Stomach (tissue), 4 donors: ENCODE measurements around the gene PTPRG.

ENCODE experiments used
- EP300 ChIP-seq: sonication (generic); formaldehyde crosslinking; IDR thresholded peaks from one replicate; pipeline ENCODE4 v1.6.1; 2017; ENCODE audit warnings: antibody characterized with exemption
- POLR2AphosphoS5 ChIP-seq, 3 donors: sonication (generic); formaldehyde crosslinking; IDR thresholded peaks; one replicate each; pipeline ENCODE4 v1.6.1; 2016; ENCODE audit warnings: antibody characterized with exemption in 3 of 3
- TF ChIP-seq, protein P1 (sequence below), 7 experiments: fragments of 450-650 bp in 4 of 7; fragments of 200-600 bp in 3 of 7; sonication (generic) in 3 of 7; IDR thresholded peaks; one replicate each; pipeline ENCODE4 v1.5.1; 2016 to 2019; ENCODE audit warnings: antibody characterized with exemption in 7 of 7, control low read depth in 2 of 7, mild to moderate bottlenecking in 1 of 7

GRCh38 chr3:62117903-62118548, 556.7 kb downstream of the PTPRG start:
- TF ChIP-seq, protein P1, sequence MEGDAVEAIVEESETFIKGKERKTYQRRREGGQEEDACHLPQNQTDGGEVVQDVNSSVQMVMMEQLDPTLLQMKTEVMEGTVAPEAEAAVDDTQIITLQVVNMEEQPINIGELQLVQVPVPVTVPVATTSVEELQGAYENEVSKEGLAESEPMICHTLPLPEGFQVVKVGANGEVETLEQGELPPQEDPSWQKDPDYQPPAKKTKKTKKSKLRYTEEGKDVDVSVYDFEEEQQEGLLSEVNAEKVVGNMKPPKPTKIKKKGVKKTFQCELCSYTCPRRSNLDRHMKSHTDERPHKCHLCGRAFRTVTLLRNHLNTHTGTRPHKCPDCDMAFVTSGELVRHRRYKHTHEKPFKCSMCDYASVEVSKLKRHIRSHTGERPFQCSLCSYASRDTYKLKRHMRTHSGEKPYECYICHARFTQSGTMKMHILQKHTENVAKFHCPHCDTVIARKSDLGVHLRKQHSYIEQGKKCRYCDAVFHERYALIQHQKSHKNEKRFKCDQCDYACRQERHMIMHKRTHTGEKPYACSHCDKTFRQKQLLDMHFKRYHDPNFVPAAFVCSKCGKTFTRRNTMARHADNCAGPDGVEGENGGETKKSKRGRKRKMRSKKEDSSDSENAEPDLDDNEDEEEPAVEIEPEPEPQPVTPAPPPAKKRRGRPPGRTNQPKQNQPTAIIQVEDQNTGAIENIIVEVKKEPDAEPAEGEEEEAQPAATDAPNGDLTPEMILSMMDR (IDR thresholded peaks at IDR 0.05) = no peak
- TF ChIP-seq EP300 = no peak
- no peak for TF ChIP-seq POLR2AphosphoS5 (IDR thresholded peaks at IDR 0.05)
